Upper lobe of right lung (tissue), 1 donor: Measurements from ENCODE around the gene JAML. TPM values are rescaled to one million over a fixed set of nuclear protein-coding genes. Genes with fewer than 3 reads are reported as not detected.

Source experiments
- ATAC-seq: fragments of 200-7000 bp; cut with Tn5 transposase; one replicate; pipeline ENCODE4 v1.9.1; 2020; ENCODE audit warnings: mild to moderate bottlenecking, moderate library complexity
- DNase-seq: peaks from one replicate; pipeline ENCODE4 v3.0.0-alpha.2; 2020
- H3K27ac ChIP-seq: fragments of 200-600 bp; one replicate; pipeline ENCODE4 v1.8.0; 2022
- H3K27me3 ChIP-seq: fragments of 200-600 bp; one replicate; pipeline ENCODE4 v1.8.0; 2022; ENCODE audit warnings: mild to moderate bottlenecking
- H3K36me3 ChIP-seq: fragments of 200-600 bp; one replicate; pipeline ENCODE4 v1.8.0; 2022
- H3K4me1 ChIP-seq: fragments of 200-600 bp; one replicate; pipeline ENCODE4 v1.8.0; 2022
- H3K4me3 ChIP-seq: fragments of 200-600 bp; one replicate; pipeline ENCODE4 v1.8.0; 2022; ENCODE audit warnings: mild to moderate bottlenecking
- H3K9me3 ChIP-seq: fragments of 200-600 bp; one replicate; pipeline ENCODE4 v1.8.0; 2022
- CTCF ChIP-seq: fragments of 200-600 bp; IDR thresholded peaks from one replicate; pipeline ENCODE4 v1.8.0; 2022; ENCODE audit warnings: antibody characterized with exemption
- intact Hi-C: fragments of 100-400 bp; cut with DNase I; formaldehyde crosslinking; loops from one replicate; pipeline ENCODE4 v1.11.0; 2022
- total RNA-seq: library from RNA; stranded (reverse); fragmentation: NEBNext Ultra II Directional; extraction: Animal tissue kit (Norgen Biotek cat#: 25700); gene quantifications from one replicate; pipeline ENCODE4 v1.2.1, GENCODE V29; 2021
- donor health status: DM: no; HTN: yes; CAD: no; lungs with severe emphysema.

The JAML gene
- total RNA-seq, 1 donor from 2014 or later: 87.9 TPM

GRCh38 chr11:118212131-118212725 lies 12.6 kb downstream of the JAML start:
- intact Hi-C loops: no loop called here
- H3K27ac ChIP-seq: peak overlapping the region; percentile 48
- ATAC-seq: peak; percentile 84

GRCh38 chr11:118211006-118211405 lies 13.8 kb downstream of the JAML start:
- Histone ChIP-seq H3K36me3 (peaks cover 8% of the 10 kb centered on the region), H3K27ac (peak overlapping the region; percentile 48), H3K27me3 (no peaks in the 10 kb centered on the region), H3K4me1 (peaks cover 50% of the 10 kb centered on the region), H3K4me3 (no peak overlapping the region), H3K9me3 (no peaks in the 10 kb centered on the region)
- intact Hi-C loops: no loop called here
- no peak for TF ChIP-seq CTCF
- no peak for ATAC-seq
- no peak for DNase-seq

More at GRCh38 chr11:118212131-118212725, 12.6 kb downstream of the JAML start:
- DNase-seq: peak; percentile 71
- Histone ChIP-seq H3K27me3 (no peaks in the 10 kb centered on the region), H3K9me3 (no peaks in the 10 kb centered on the region), H3K4me1 (peaks cover 38% of the 10 kb centered on the region), H3K4me3 (no peak overlapping the region), H3K36me3 (peaks cover 8% of the 10 kb centered on the region)
- TF ChIP-seq CTCF: no peak

- no peak for ATAC-seq
- H3K9me3 ChIP-seq: no peaks in the 10 kb centered on the region
- no peak overlapping the region for H3K27ac ChIP-seq
- H3K4me1 ChIP-seq: peaks cover 45% of the 10 kb centered on the region
- no peak for DNase-seq
- no peak overlapping the region for H3K4me3 ChIP-seq
- H3K36me3 ChIP-seq: peaks cover 8% of the 10 kb centered on the region
- intact Hi-C loops: no loop called here
- no peak for TF ChIP-seq CTCF
- no peaks in the 10 kb centered on the region for H3K27me3 ChIP-seq
Observed at GRCh38 chr11:118210323-118210722, 14.5 kb downstream of the JAML start.

GRCh38 chr11:118209033-118209432 lies 15.8 kb downstream of the JAML start:
- H3K36me3 ChIP-seq: peaks cover 8% of the 10 kb centered on the region
- no peak for DNase-seq
- peaks cover 45% of the 10 kb centered on the region for H3K4me1 ChIP-seq
- no peak for TF ChIP-seq CTCF
- no peak overlapping the region for H3K4me3 ChIP-seq
- intact Hi-C loops: no loop called here
- ATAC-seq: no peak
- no peaks in the 10 kb centered on the region for H3K27me3 ChIP-seq
- no peak overlapping the region for H3K27ac ChIP-seq
- H3K9me3 ChIP-seq: no peaks in the 10 kb centered on the region

GRCh38 chr11:118207079-118207478 lies 17.7 kb downstream of the JAML start:
- H3K27ac ChIP-seq: peak overlapping the region; percentile 49
- no peak for TF ChIP-seq CTCF
- no peaks in the 10 kb centered on the region for H3K27me3 ChIP-seq
- H3K9me3 ChIP-seq: no peaks in the 10 kb centered on the region
- H3K36me3 ChIP-seq: peaks cover 8% of the 10 kb centered on the region
- no peak for ATAC-seq
- H3K4me3 ChIP-seq: no peak overlapping the region
- intact Hi-C loops: no loop called here
- peaks cover 35% of the 10 kb centered on the region for H3K4me1 ChIP-seq
- DNase-seq: no peak
